Activated T-helper 1 cell treated with anti-CD3 and anti-CD28 coated beads, Interleukin-12 subunit alpha, Interleukin-12 subunit beta, Interleukin-2, Interleukin-4 antibody, amounts not matched to agents 30 ng/mL and 10 ng/mL and 1 ng/mL, durations not matched to agents 14 hours and 24 hours and 36 hours (primary cell): Measurements from ENCODE around the gene ZNF578. TPM values are rescaled to one million over a fixed set of nuclear protein-coding genes. Genes with fewer than 3 reads are reported as not detected.
A peak's percentile ranks its signal among the peaks of the same experiment; 100 is the strongest.
"Not testable (repeated sequence)": the region's sequence is repeated elsewhere in the genome, so short reads cannot be mapped to it uniquely, and the experiment has no call there.

Source experiments
- DNase-seq: peaks from one replicate; pipeline ENCODE4 v3.0.0; 2021; ENCODE audit warnings: low spot score
- H3K27ac Mint-ChIP-seq: one replicate; pipeline ENCODE4 v1.8.0; 2021; ENCODE audit warnings: mild to moderate bottlenecking, mixed read lengths
- H3K27me3 Mint-ChIP-seq: one replicate; pipeline ENCODE4 v1.8.0; 2022; ENCODE audit warnings: mild to moderate bottlenecking, moderate library complexity, mixed read lengths; ENCODE audit not compliant: insufficient read depth
- H3K36me3 Mint-ChIP-seq: one replicate; pipeline ENCODE4 v1.8.0; 2021; ENCODE audit warnings: low read depth, mixed read lengths
- H3K4me1 Mint-ChIP-seq: one replicate; pipeline ENCODE4 v1.8.0; 2021; ENCODE audit warnings: low read depth, mixed read lengths
- H3K4me3 Mint-ChIP-seq: one replicate; pipeline ENCODE4 v1.8.0; 2021; ENCODE audit warnings: mild to moderate bottlenecking, moderate library complexity, mixed read lengths
- H3K9me3 Mint-ChIP-seq: one replicate; pipeline ENCODE4 v1.8.0; 2021; ENCODE audit warnings: mixed read lengths
- intact Hi-C: fragments of 100-400 bp; cut with micrococcal nuclease; formaldehyde crosslinking; loops from one replicate; pipeline ENCODE4 v1.15.1; 2024
- total RNA-seq: library from RNA; stranded (reverse); gene quantifications from 2 replicates; pipeline ENCODE4 v1.2.3, GENCODE V29; 2022

The ZNF578 gene
- 0.05 and 0.07 TPM in 2 replicates for total RNA-seq

GRCh38 chr19:52453324-52454094, at the start of gene ZNF578:
TSS of gene ZNF578 (plus strand) at chr19:52453553. CDS start at chr19:52501846, 48,293 bp downstream.
- H3K9me3 Mint-ChIP-seq, result peaks cover 72% of the 10 kb centered on the region
- peak within 1 kb of the TSS; percentile 58 for H3K4me3 Mint-ChIP-seq
- no peaks in the 10 kb centered on the region for H3K4me1 Mint-ChIP-seq
- intact Hi-C loops, result no loop called here
- peak; percentile 6 for DNase-seq
- peaks cover 7% of the 10 kb centered on the region for H3K36me3 Mint-ChIP-seq
- H3K27ac Mint-ChIP-seq, result no peak within 1 kb of the TSS
- no peaks in the 10 kb centered on the region for H3K27me3 Mint-ChIP-seq

- H3K4me3 Mint-ChIP-seq, result no peak overlapping the region
- no peak overlapping the region for H3K27ac Mint-ChIP-seq
- no peaks in the 10 kb centered on the region for H3K27me3 Mint-ChIP-seq
- no peak for DNase-seq
- peaks cover 11% of the 10 kb centered on the region for H3K36me3 Mint-ChIP-seq
- H3K4me1 Mint-ChIP-seq, result no peaks in the 10 kb centered on the region
- peaks cover 77% of the 10 kb centered on the region for H3K9me3 Mint-ChIP-seq
- intact Hi-C loops, result no loop called here
Measured at GRCh38 chr19:52410276-52410675, 43.1 kb upstream of the ZNF578 start.

- H3K9me3 Mint-ChIP-seq, result peaks cover 81% of the 10 kb centered on the region
- H3K27ac Mint-ChIP-seq, result no peak overlapping the region
- H3K36me3 Mint-ChIP-seq, result peaks cover 2% of the 10 kb centered on the region
- no peak for DNase-seq
- intact Hi-C loops, result no loop called here
- no peak overlapping the region for H3K4me3 Mint-ChIP-seq
- H3K4me1 Mint-ChIP-seq, result no peaks in the 10 kb centered on the region
- no peaks in the 10 kb centered on the region for H3K27me3 Mint-ChIP-seq
Measured at GRCh38 chr19:52415711-52416110, 37.6 kb upstream of the ZNF578 start.

GRCh38 chr19:52428937-52429336, 24.4 kb upstream of the ZNF578 start, which contains the start of gene ZNF534:
TSS of gene ZNF534 (plus strand) at chr19:52429148. CDS start at chr19:52431475, 2,327 bp downstream.
- Mint-ChIP-seq H3K27ac (no peak within 1 kb of the TSS), H3K36me3 (no peaks in the 10 kb centered on the region), H3K9me3 (peaks cover 55% of the 10 kb centered on the region), H3K4me1 (no peaks in the 10 kb centered on the region), H3K27me3 (no peaks in the 10 kb centered on the region), H3K4me3 (no peak within 1 kb of the TSS)
- no peak for DNase-seq
- intact Hi-C loops, result no loop called here

GRCh38 chr19:52442179-52442578, 11.2 kb upstream of the ZNF578 start:
- no peak for DNase-seq
- Mint-ChIP-seq H3K27ac (no peak overlapping the region), H3K27me3 (no peaks in the 10 kb centered on the region), H3K9me3 (peaks cover 69% of the 10 kb centered on the region), H3K36me3 (no peaks in the 10 kb centered on the region), H3K4me1 (no peaks in the 10 kb centered on the region), H3K4me3 (no peak overlapping the region)
- intact Hi-C loops, result no loop called here

GRCh38 chr19:52444506-52444905, 8.8 kb upstream of the ZNF578 start:
- H3K4me3 Mint-ChIP-seq, result no peak overlapping the region
- DNase-seq, result no peak
- H3K27ac Mint-ChIP-seq, result no peak overlapping the region
- no peaks in the 10 kb centered on the region for H3K27me3 Mint-ChIP-seq
- H3K4me1 Mint-ChIP-seq, result no peaks in the 10 kb centered on the region
- no peaks in the 10 kb centered on the region for H3K36me3 Mint-ChIP-seq
- peaks cover 69% of the 10 kb centered on the region for H3K9me3 Mint-ChIP-seq
- intact Hi-C loops, result no loop called here

- Mint-ChIP-seq H3K27ac (no peak overlapping the region), H3K27me3 (no peaks in the 10 kb centered on the region), H3K4me3 (no peak overlapping the region), H3K4me1 (no peaks in the 10 kb centered on the region), H3K36me3 (peaks cover 7% of the 10 kb centered on the region), H3K9me3 (peaks cover 64% of the 10 kb centered on the region)
- intact Hi-C loops, result no loop called here
- DNase-seq, result no peak
Measured at GRCh38 chr19:52451241-52451640, 2.1 kb upstream of the ZNF578 start.

- DNase-seq, result no peak
- Mint-ChIP-seq H3K27me3 (no peaks in the 10 kb centered on the region), H3K4me1 (no peaks in the 10 kb centered on the region), H3K36me3 (no peaks in the 10 kb centered on the region), H3K27ac (no peak overlapping the region), H3K4me3 (no peak overlapping the region), H3K9me3 (peaks cover 73% of the 10 kb centered on the region)
- intact Hi-C loops, result no loop called here
Measured at GRCh38 chr19:52464798-52465470, 11.6 kb downstream of the ZNF578 start.

GRCh38 chr19:52473655-52474350, 20.4 kb downstream of the ZNF578 start:
- Mint-ChIP-seq H3K4me3 (no peak overlapping the region), H3K4me1 (no peaks in the 10 kb centered on the region), H3K27ac (no peak overlapping the region), H3K27me3 (no peaks in the 10 kb centered on the region), H3K36me3 (peaks cover 1% of the 10 kb centered on the region), H3K9me3 (peaks cover 85% of the 10 kb centered on the region)
- DNase-seq, result no peak
- intact Hi-C loops, result no loop called here

GRCh38 chr19:52474351-52475127, 21.2 kb downstream of the ZNF578 start:
- no peaks in the 10 kb centered on the region for H3K4me1 Mint-ChIP-seq

GRCh38 chr19:52484111-52484743, 30.9 kb downstream of the ZNF578 start:
- H3K36me3 Mint-ChIP-seq, H3K27me3 Mint-ChIP-seq, H3K4me3 Mint-ChIP-seq, intact Hi-C loops, H3K27ac Mint-ChIP-seq, H3K4me1 Mint-ChIP-seq, DNase-seq: not testable (repeated sequence)
- peaks cover 52% of the 10 kb centered on the region for H3K9me3 Mint-ChIP-seq

More at GRCh38 chr19:52474351-52475127, 21.2 kb downstream of the ZNF578 start:
- H3K4me3 Mint-ChIP-seq, result no peak overlapping the region
- no peaks in the 10 kb centered on the region for H3K27me3 Mint-ChIP-seq
- intact Hi-C loops, result no loop called here
- no peak overlapping the region for H3K27ac Mint-ChIP-seq
- H3K36me3 Mint-ChIP-seq, result peaks cover 1% of the 10 kb centered on the region
- H3K9me3 Mint-ChIP-seq, result peaks cover 79% of the 10 kb centered on the region
- DNase-seq, result no peak

GRCh38 chr19:52485064-52485463, 31.7 kb downstream of the ZNF578 start:
- intact Hi-C loops, H3K36me3 Mint-ChIP-seq, H3K27me3 Mint-ChIP-seq, H3K27ac Mint-ChIP-seq, DNase-seq, H3K4me3 Mint-ChIP-seq, H3K4me1 Mint-ChIP-seq: not testable (repeated sequence)
- H3K9me3 Mint-ChIP-seq, result peaks cover 55% of the 10 kb centered on the region
